Globus pallidus (tissue), 1 donor: ENCODE measurements around the gene ABCB10.
A peak's percentile ranks its signal among the peaks of the same experiment; 100 is the strongest.
"Not testable (repeated sequence)": the region's sequence is repeated elsewhere in the genome, so short reads cannot be mapped to it uniquely, and the experiment has no call there.

Experiments
- DNase-seq: peaks from one replicate; pipeline ENCODE4 v3.0.0-alpha.2; 2015; ENCODE audit warnings: low spot score

Gene ABCB10

GRCh38 chr1:229558460-229559335 is at the start of gene ABCB10:
ABCB10 (minus strand) TSS chr1:229558707; CDS start chr1:229558652, 55 bp downstream.
- peak; percentile 96 for DNase-seq

- DNase-seq = no peak
Observed at GRCh38 chr1:229607370-229607769, 48.9 kb upstream of the ABCB10 start.

DNA sequence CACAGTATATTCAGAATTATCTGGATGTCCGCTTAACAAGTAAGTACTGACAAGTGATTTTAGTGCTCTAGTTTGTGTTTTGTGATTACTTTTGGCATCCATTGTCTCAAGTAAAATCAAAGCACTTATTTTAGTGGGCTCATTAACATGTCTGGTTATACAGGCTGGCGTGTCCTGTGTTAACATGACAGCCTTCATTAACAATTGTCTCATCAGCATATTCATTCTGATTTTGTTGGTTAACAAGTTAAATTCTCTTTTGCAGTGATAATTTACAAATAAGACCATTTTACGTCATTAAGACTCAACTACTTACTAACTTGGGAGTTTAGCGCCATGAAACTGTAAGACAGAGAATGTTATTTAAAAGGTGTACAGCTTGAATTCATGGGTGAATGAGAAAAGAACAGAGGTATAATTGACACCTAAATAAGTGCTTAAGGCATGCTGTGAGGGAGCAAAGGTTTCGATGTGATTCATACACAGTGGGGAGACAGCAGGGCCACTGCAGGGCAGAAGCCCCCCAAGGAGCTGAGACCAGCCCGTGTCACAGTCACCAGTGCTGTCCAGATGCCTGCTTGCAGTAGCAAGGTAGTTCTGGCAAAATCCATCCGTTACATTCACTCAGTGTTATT is 45.0 kb upstream of the ABCB10 start:
- DNase-seq = no peak

- no peak for DNase-seq
Observed at GRCh38 chr1:229600229-229600628, 41.7 kb upstream of the ABCB10 start.

DNA sequence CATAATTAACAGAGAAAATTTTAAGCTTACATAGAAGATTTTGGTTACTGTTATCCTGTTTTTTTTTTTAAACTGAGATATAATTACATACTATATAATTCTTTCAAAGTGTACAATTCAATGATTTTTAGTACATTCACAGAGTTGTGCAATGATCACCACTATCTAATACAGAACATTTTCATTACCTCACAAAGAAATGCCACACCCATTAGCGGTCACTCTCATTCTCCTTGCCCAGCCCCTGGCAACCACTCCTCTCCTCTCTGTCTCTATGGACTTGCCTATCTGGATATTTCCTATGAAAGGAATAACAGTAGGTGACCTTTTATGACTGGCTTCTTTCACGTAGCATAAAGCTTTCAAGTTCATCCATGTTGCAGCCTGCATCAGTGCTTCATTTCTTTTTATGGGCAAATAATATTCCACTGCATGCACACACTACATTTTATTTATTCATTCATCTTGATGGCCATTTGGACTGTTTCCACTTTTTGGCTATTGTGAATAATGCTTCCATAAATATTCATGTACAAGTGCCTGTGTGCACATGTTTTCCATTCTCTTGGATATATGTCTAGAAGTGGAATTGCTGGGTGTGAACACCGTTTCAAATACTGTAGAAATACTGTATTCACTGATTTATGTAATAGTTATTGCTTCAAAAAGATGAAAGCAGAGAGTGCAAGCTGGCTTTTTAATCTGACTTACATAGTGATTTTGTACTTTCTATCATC is 40.9 kb upstream of the ABCB10 start:
- no peak for DNase-seq

DNA sequence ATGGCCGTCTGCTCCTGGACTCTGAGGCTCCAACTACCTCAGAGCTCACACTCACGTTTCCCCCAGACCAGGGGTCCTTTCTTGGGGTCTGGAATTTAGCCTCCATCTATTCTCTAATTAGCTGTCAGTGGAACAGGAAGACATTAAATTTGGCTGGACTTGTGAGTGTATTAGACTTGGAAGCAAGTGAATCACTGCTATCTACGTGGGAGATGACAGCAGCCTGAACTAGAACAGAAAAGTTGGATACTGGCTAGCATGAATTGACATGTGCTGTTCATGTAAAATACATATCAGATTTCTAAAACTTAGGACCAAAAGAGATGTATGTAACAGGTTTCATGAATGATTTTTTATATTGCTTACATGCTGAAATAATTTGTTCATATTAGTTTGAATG is 39.4 kb upstream of the ABCB10 start:
- DNase-seq = no peak

DNA sequence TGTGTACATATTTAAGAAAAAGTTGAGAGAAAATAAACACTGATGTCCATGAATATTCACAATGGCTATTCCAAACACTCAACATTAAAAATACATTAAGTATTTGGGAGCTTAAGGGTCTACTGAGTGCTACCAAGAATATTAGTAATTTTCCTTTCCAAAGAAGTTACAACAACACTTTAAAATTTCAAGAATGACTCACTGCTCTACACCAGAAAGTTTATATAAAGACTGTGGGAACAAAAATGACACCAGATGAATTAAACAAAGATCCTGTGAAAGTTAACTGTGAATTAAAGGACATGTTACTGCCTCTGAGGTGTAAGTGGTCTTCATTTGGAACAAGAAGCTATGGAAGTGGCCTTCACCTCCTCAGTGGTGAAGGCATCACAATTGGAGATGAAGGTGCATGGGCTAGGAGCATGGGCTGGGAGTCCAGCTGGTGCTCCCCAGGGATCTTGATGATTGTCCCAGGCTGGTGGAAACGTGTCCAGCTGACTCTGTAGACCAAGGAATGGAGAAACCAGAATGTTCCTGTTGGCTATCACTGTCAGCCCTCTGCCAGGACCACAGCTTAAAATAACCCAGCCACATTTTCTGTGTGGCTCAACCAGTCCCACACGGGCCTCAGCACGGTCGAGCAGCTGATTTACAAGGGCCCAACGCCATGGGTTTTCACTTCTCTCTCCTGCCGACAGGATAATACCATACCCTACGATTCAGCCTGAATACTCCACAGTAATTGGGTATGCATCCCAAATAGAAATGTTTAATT is 38.6 kb upstream of the ABCB10 start:
- DNase-seq = peak; percentile 25

GRCh38 chr1:229595876-229596275 is 37.4 kb upstream of the ABCB10 start:
- DNase-seq = not testable (repeated sequence)

DNA sequence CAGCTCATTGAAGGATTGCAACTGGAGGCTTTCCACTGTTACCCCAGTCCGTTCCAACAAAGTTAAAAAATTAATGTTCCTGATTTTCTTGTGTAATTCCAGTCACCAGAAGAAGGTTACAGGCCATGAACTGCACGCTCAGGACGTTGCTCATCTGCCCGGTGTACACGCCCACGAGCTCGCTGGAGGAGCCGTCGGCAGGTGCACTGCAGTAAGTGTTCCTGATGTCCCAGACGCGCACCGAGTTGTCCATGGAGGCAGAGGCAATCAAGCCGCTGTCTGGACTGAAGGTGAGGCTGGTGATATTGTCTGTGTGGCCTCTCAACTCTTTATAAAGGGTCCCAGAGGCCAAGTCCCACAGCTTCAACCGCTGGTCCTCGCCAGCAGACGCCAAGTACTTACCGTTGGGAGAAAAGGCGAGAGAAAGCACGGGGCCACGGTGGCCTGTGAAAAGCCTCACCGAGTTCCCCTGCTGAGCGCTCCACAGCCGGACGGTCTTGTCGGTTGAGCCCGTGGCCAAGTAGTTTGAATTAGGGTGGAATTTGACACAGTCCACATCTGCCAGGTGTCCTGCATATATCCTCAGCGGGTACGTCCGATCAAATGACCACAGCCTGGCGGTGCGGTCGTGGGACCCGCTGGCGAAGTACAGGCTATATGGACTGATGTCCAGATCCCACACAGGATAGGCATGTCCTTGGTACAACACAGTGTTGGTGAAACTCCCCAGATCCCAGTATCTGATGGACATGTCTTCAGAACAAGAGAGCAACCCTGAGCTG is 35.9 kb upstream of the ABCB10 start:
- DNase-seq = no peak

DNA sequence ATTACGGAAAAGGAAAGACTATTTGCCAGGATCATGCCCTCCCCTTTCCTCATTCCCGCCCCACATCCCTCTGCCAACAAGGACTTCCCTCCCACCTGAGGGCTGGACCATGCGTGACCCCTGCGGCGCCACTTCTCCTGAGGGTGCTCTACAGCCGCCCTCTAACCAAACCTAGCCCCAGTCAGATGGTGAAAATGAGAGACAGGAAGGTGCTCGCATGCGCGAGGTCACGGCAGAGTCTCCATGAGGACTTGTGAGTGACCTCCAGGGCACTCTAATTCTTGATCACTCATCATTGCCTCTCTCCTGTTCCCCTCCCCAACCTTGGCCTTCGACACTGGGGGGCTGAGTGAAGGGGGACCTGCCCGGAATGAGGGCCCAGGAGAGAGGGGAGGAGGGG is 35.3 kb upstream of the ABCB10 start:
- no peak for DNase-seq

DNA sequence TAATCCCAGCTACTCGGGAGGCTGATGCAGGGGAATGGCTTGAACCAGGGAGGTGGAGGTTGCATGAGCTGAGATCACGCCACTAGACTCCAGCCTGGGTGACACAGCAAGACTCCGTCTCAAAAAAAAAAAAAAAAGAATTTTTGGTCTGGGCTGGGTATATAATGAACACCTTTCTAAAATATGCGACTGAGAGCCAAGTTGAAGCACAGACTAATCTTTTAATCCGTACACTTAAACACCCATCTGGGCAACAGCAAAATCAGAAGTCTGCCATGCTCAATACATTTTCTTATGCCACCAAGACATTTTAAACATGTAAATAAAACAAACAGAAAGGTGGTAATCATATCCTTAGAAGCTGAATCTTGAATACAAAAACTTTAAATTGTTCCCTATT is 31.6 kb upstream of the ABCB10 start:
- DNase-seq = no peak

DNA sequence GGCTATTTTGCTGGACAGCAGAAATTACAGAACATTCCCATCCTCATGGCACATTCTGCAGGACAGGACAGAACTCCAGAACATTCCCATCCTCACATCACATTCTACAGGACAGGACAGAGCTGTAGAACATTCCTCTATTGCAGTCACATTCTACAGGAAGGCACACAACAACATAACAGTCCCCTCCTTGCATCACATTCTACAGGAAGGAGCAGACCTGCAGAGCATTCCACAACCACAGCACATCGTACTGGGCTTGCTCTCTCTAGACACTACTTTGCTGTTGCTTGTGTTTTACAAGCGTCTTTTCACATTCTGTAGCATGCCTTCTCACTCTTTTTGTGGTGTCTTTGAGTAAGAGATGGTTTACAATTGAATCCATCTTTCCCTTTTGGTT is 26.8 kb upstream of the ABCB10 start:
- DNase-seq = no peak

DNA sequence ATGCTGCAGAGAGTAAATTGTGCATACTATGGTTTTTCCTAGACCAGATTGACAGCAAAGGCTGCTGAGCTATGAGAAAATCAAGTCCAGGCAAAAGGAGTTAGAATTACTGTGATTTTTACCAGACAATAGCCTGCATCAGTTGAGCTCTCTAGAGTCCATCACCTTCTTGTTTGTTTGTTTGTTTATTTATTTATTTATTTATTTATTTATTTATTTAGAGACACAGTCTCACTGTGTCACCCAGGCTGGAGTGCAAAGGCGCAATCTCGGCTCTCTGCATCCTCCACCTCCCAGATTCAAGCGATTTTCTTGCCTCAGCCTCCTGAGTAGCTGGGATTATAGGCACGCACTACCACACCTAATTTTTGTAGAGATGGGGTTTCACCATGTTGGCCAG is 24.2 kb upstream of the ABCB10 start:
- DNase-seq = no peak

- DNase-seq = peak; percentile 47
Observed at GRCh38 chr1:229582011-229582694, 23.6 kb upstream of the ABCB10 start.

- DNase-seq = no peak
Observed at GRCh38 chr1:229581485-229581884, 23.0 kb upstream of the ABCB10 start.

DNA sequence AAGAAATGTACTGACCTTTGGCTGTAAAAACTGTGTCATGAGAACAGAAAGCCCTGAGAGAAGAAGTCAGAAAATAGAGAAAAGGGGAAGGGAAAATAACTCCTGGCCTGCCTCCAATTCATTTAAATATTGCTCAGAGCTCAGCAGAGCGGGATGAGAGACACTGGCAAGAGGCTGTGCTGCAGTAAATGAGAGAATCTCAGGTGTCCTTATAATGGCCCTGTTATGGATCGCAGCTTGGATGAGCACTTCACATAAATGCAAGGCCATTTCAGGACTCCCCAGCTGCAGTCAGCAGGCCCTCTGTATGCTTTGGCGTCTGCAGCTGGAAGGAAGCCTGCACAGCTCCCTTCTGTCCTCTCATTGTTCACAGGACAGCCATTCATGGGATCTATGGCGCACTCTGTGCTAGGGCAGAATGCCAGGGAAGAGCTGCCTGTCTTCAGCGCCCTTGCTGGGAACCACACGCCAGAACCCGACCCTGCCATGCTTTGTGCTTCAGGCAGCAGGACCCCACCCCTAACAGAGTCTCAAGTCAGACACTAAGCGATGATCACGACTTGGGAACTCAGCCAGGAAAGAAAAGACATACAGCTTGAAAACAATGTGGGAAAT is 20.7 kb upstream of the ABCB10 start:
- peak; percentile 98 for DNase-seq

GRCh38 chr1:229578168-229579058 is 19.9 kb upstream of the ABCB10 start:
- no peak for DNase-seq

DNA sequence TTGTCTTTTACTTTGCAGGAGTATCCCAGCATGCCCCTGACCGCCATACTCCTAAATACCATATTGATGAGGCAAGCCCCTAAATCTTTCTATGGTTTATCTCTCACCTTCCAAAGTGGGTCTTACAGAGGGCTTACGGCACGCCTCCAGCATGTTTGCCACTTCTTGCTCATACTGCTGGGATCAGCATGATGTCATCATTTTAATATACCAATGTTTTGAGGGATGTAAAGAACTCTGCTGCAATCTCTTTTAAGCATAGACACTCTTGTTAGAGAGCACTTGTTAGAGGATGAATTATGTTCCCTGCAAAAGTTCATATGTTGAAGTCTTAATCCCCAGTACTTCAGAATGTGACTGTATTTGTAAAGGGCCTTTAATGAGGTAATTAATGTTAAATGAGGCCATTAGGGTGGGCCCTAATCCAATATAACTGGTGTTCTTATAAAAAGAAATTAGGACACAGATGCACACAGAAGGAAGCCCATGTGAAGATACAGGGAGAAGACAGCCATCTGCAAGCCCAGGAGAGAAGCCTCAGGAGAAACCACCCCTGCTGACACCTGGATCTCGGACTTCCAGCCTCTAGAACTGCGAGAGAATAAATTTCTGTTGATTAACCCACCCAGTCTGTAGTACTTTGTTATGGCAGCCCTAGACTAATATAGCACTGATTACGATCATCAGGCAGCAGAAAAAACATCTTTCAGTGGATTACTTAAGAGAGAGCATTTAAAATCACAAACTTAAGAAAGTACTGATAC is 16.4 kb upstream of the ABCB10 start:
- DNase-seq = no peak
